Amniotic epithelial cell (primary cell): ENCODE measurements around the gene MRGPRD.
A peak's percentile ranks its signal among the peaks of the same experiment; 100 is the strongest.
"Not testable (repeated sequence)": the region's sequence is repeated elsewhere in the genome, so short reads cannot be mapped to it uniquely, and the experiment has no call there.

Source experiments
- DNase-seq: peaks from one replicate; pipeline ENCODE4 v3.0.0-alpha.2; 2010; ENCODE audit warnings: low read depth

Gene MRGPRD

DNA sequence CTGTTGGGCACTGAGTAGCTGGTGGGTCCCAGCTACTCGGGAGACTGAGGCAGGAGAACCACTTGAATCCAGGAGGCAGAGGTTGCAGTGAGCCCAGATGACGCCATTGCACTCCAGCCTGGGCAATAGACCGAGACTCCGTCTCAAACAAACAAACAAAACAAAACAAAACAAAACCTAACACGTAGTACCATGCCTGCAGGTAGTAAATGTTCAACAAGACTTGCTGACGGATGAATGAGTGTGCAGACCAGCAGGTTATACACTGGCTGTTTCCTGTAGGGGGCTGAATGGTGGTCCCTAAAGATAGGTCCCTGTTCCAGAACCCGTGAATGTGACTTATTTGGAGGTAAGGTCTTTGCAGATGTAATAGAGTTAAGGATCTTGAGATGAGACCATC is 12.8 kb upstream of the MRGPRD start:
- no peak for DNase-seq

- no peak for DNase-seq
Observed at GRCh38 chr11:68992743-68993255, 12.0 kb upstream of the MRGPRD start.

- no peak for DNase-seq
Observed at GRCh38 chr11:68990995-68991780, 10.4 kb upstream of the MRGPRD start.

DNA sequence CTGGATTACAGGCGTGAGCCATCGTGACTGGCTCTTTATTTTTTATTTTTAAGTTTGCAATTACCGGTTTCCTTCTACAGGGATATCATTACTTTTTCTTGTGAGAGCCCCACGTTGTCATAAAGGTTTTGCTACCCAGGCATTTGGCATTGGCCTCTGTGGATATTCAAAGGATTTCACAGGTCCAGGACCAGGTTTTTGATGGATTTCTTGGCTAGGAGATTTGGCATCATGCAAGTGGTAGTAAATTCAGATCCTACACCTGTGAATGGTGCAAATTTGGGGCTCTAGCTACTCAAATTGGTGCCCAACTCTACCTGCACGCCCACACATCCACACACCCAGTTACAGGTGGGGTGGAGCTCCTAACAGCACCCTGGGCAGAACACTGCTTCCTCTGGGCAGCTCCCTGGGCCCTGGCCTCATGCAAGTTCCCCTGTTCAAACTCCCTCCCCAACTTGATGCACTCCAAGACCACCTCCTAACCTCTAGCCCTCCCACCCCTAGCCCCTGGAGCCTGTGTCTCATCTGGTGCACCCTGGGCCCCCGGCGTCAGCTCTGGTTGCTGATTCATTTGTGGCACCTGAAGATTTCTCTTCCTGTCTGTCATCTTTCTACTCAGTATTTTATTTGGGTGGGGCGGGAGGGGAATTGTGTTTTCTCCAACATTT is 9.3 kb upstream of the MRGPRD start:
- DNase-seq = no peak

GRCh38 chr11:68988491-68988890 is 7.7 kb upstream of the MRGPRD start:
- DNase-seq = no peak

DNA sequence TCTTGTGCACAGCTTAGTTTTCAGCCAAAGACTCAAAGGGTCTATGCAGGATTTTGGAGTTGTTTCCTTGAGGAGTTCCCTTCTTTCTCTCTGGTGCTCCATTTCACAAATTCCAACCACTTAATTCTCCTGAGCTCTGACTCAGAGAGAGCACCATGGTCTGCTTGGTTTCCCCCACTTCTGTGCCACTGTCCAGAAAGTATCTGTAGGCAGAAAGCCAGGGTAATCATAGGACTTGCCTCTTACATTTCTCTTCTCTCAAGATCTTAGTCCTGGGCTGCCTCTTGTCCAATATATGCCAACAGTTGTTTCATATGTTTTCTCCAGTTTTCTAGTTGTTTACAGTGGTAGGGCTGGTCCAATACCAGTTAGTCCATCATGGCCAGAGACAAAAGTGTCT is 6.4 kb upstream of the MRGPRD start:
- DNase-seq = no peak

DNA sequence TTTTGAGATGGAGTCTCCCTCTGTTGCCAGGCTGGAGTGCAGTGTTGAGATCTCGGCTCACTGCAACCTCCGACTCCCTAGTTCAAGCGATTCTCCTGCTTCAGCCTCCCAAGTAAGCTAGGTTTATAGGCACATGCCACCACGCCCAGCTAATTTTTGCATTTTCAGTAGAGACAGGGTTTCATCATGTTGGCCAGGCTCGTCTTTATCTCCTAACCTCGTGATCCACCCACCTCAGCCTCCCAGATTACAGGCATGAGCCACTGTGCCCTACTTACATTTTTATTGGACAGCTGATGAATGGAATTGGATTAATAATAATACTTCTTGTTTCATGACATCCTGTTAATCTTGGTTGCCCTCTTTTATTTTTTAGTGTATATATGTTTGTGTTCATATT is 3.0 kb upstream of the MRGPRD start:
- peak; percentile 64 for DNase-seq

DNA sequence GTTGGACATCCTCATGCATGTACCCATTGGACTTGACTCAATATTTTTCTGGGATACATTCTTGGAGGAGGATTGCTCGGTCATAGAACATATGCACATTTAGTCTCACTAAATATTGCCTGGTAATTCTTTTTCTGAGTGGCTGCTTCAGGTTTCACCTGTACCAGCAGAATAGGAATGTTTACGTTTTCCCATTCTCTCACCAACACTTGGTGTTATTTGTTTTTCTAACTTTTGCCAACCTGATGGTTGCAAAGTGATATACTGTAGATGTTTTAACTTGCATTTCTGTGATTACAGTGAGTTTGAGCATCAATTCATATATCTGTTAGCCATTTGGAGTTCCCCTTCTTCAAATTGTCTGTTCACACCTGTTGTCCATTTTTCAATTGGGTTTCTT is 1.3 kb upstream of the MRGPRD start:
- no peak for DNase-seq

DNA sequence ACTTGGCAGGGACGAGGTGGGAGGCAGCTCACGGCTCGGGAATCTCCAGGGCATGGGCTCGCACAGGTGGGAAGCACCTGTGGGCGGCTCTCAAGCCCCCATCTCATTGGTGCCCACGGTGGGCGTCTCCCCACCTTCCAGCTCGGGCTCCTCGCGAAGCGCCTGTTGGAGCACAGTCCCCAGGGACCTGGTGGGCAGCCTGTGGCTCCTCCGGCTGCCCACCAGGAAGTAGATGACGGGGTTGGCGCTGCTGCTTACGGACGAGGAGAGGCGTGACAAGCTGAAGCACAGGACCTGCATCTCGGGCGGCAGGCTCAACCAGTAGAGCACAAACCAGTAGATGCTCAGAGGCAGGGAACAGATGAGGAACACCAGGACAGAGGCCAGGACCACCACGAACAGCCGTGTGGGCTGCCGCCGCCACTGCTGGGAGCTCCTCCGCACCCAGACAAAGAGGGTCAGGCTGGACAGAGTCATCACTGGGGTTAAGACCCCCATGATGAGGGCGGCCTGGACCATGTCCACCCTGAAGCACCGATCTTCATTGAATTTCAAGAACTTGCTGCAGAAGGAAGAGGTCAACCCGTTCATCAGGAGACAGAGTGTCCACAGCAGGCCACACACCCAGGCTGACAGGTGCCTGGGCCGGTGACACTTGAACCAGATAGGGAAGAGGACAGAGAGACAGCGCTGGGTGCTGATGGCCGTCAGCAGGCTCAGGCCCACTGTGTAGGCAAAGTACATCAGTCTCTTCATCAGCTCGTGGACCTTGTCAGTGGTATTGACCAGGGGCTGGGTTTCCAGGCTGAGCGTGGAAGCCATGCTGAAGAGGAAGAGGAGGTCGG is 633 bp downstream of the MRGPRD start:
- no peak for DNase-seq

DNA sequence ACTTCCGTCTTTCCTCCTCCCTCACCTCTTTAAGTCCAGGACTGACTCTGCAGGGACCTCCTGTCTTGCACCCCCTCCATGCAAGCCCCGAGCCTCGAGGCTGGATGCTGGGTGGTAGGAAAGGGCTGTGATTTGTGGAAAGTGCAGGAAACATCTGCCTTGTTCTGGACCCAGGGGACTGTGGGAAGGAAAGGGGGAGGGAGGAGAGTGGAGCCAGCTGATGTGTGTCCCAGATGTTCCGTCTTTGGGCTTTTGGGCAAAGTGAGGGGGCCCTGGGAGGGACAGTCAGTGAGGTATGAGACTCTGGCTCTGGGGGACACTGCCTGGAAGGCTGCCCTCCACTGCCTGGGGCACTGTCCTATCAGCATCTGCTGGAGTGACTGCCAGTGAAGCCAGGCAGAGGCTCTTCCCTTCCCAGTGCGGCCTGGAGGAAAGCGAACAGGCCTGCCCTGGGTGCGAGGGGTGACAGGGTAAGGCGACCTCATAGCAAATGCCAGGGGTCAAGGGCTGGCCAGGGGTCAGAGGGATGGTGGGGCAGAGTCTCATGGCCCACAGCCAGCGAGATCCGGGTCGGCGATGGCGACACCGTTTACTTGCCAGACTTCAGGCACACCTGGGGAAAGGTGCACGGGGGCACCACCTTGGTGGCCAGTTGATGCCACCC is 1.7 kb downstream of the MRGPRD start:
- DNase-seq = no peak

DNA sequence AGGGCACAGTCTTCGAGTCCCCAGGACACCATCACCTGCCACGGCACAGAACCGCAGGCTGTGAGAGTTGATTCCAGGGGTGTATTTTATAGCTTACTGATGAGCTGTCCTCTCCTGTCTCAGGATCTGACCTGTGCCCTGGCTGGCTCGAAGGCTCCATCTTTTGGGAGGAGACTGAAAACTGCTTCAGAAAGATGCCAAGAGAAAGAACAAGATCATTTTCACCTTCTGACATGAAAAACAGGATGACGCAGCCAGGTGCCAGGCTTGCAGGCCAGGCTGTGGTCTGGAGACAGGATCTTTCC is 2.2 kb downstream of the MRGPRD start:
- no peak for DNase-seq

GRCh38 chr11:68977781-68978625 is 2.8 kb downstream of the MRGPRD start:
- DNase-seq = no peak

DNA sequence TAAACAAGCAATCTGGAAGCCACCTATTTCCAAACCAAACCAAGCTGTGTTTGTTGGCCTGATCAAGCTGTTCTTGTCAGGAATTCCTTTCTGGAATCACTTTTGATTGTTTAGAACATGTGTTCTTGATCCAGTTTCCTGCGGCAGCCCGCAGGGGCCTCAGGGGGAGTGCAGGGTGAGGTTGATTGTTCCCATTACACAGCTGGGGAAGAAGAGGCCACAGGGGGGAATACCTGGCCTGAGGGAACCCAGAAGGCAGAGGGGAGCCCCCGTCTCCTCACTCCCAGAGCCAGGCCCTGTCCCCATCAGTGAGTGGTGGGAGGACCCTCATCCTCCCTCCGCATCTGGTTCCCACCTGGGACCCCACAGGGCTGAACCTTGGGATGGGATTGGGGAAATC is 4.2 kb downstream of the MRGPRD start:
- no peak for DNase-seq

DNA sequence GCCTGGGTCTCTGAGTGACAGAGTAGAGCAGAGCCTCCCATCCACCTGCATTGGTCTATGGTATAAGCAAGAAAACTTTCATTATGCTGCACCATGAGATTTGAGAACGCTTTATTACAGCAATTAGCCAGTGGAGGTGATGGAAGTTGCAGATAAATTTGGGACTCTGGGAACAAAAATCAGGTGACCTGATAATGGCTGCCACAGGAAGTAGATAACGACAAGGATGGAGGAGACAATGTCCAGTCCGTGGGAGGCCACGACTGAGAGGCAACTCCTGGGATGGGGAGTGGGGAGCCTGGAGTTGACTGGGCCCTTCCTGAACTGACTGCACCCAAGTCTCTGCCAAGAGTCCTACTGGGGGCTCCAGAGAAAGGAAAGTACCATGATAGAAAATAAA is 4.7 kb downstream of the MRGPRD start:
- no peak for DNase-seq

DNA sequence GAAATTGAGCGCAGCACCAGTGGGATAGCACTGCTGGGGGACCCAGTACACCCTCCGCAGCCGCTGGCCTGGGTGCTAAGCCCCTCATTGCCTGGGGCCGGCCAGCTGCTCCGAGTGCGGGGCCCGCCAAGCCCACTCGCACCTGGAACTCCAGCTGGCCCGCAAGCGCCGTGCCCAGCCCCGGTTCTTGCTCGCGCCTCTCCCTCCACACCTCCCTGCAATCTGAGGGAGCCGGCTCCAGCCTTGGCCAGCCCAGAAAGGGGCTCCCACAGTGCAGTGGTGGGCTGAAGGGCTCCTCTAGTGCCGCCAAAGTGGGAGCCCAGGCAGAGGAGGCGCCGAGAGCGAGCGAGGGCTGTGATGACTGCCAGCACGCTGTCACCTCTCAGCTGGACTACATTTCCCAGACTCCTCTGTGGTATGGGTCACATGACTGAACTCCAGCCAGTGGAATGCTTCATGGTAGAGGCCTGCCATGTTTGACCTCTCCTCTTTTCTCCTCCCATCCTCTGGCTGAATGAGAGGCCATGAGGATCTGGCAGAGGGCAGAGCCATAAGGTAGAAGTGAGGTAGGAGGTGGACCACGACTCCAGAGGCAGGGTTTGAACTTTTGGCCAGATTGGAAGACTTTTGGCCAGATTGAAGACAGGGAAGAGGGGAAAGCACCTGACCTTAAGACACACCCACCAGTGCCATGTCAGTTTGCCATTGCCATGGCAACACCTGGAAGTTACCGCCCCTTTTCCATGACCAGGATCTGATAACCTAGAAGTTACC is 6.2 kb downstream of the MRGPRD start:
- peak; percentile 37 for DNase-seq

- not testable (repeated sequence) for DNase-seq
Observed at GRCh38 chr11:68973706-68974105, 7.1 kb downstream of the MRGPRD start.

GRCh38 chr11:68973219-68973618 is 7.6 kb downstream of the MRGPRD start:
- DNase-seq = no peak

GRCh38 chr11:68970921-68971636 is 9.7 kb downstream of the MRGPRD start:
- DNase-seq = no peak

- no peak for DNase-seq
Observed at GRCh38 chr11:68969386-68969785, 11.4 kb downstream of the MRGPRD start.
